Thyroid gland (tissue), 4 donors: Measurements from ENCODE around the gene SOWAHA.

ENCODE experiments used
- POLR2A ChIP-seq, 2 donors: fragments of 450-650 bp; IDR thresholded peaks; one replicate each; pipeline ENCODE4 v1.6.1; 2017; ENCODE audit warnings: antibody characterized with exemption in 2 of 2, mild to moderate bottlenecking in 2 of 2, moderate library complexity in 1 of 2
- TF ChIP-seq, protein P1 (sequence below), 6 experiments: fragments of 200-600 bp in 3 of 6; fragments of 450-650 bp in 3 of 6; sonication (generic) in 3 of 6; IDR thresholded peaks; one replicate each; pipeline ENCODE4 v1.5.1; 2016 to 2019; ENCODE audit warnings: antibody characterized with exemption in 6 of 6, mild to moderate bottlenecking in 2 of 6, inconsistent platforms in 1 of 6, moderate library complexity in 1 of 6

DNA sequence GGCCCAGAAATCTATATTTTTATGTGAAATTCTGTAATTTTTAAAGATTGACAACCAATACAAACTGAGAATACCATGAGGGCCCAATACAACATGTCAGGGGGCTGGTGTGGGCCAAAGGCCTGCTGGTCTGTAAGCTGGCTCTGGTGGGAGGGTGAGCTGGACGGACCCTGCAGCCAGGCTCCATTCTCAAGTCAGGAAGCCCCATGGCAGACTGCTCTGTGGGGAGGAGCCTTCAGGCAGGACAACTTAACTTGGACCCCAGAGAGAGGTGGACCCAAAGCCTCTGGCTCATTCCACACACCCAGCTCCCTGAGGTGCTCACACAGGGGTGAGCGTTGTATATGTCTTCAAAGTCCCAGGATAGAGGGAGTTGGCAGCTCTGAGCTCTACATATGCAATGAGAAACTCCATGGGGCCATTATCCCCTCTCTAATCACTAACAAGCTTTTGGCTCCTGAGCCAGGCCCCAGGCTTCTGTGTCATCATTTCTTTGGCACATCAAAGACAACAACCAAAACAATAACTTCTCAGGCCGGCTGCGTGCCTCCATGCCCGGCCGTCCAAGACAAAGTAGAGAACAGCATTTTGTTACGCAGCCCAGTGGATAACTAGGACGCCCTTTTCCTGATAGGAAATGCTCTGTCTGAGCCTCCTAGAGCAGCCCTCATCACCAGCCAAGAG is 42.5 kb upstream of the SOWAHA start:
- TF ChIP-seq, protein P1, sequence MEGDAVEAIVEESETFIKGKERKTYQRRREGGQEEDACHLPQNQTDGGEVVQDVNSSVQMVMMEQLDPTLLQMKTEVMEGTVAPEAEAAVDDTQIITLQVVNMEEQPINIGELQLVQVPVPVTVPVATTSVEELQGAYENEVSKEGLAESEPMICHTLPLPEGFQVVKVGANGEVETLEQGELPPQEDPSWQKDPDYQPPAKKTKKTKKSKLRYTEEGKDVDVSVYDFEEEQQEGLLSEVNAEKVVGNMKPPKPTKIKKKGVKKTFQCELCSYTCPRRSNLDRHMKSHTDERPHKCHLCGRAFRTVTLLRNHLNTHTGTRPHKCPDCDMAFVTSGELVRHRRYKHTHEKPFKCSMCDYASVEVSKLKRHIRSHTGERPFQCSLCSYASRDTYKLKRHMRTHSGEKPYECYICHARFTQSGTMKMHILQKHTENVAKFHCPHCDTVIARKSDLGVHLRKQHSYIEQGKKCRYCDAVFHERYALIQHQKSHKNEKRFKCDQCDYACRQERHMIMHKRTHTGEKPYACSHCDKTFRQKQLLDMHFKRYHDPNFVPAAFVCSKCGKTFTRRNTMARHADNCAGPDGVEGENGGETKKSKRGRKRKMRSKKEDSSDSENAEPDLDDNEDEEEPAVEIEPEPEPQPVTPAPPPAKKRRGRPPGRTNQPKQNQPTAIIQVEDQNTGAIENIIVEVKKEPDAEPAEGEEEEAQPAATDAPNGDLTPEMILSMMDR (IDR thresholded peaks at IDR 0.05): no peak
- TF ChIP-seq POLR2A (IDR thresholded peaks at IDR 0.05): no peak
